Heart left ventricle (tissue), 16 donors: ENCODE results near the gene OLAH. TPM values are rescaled to one million over a fixed set of nuclear protein-coding genes. Genes with fewer than 3 reads are reported as not detected.

Experiments used
- ATAC-seq, 4 donors: fragments of 200-7000 bp; cut with Tn5 transposase; one replicate each; pipeline ENCODE4 v1.9.1; 2020 to 2022; ENCODE audit warnings: moderate library complexity in 4 of 4, mild to moderate bottlenecking in 3 of 4, moderate number of reproducible peaks in 1 of 4
- DNase-seq, 5 donors: peaks; one replicate each; pipeline ENCODE4 v3.0.0-alpha.2; 2020
- H3K27ac ChIP-seq, 12 donors: fragments of 200-600 bp; sonication (generic) in 4 of 12; one replicate each; pipeline versions ENCODE4 v1.5.0 to v1.8.0; 2016 to 2022; ENCODE audit warnings: mild to moderate bottlenecking in 2 of 12
- H3K27me3 ChIP-seq, 9 donors: fragments of 200-600 bp; sonication (generic) in 2 of 9; one replicate each; pipeline versions ENCODE4 v1.5.1 to v1.8.0; 2016 to 2022; ENCODE audit warnings: mild to moderate bottlenecking in 3 of 9
- H3K36me3 ChIP-seq, 9 donors: fragments of 200-600 bp; sonication (generic) in 2 of 9; one replicate each; pipeline versions ENCODE4 v1.5.0 to v1.8.0; 2018 to 2022; ENCODE audit warnings: mild to moderate bottlenecking in 2 of 9
- H3K4me1 ChIP-seq, 12 donors: fragments of 200-600 bp; sonication (generic) in 4 of 12; one replicate each; pipeline versions ENCODE4 v1.5.0 to v1.8.0; 2016 to 2022; ENCODE audit warnings: mild to moderate bottlenecking in 3 of 12
- H3K4me3 ChIP-seq, 12 donors: fragments of 200-600 bp; sonication (generic) in 4 of 12; one replicate each; pipeline versions ENCODE4 v1.5.0 to v1.8.0; 2017 to 2022; ENCODE audit warnings: mild to moderate bottlenecking in 9 of 12, moderate library complexity in 4 of 12
- H3K9me3 ChIP-seq, 12 donors: fragments of 200-600 bp; sonication (generic) in 4 of 12; one replicate each; pipeline versions ENCODE4 v1.5.0 to v1.8.0; 2016 to 2022; ENCODE audit warnings: mild to moderate bottlenecking in 1 of 12
- POLR2A ChIP-seq, 2 donors: fragments of 450-650 bp; IDR thresholded peaks; one replicate each; pipeline ENCODE4 v1.6.1; 2017; ENCODE audit warnings: antibody characterized with exemption in 2 of 2, mild to moderate bottlenecking in 2 of 2, moderate library complexity in 2 of 2
- WGBS, 4 donors: extraction: QIAGEN DNeasy Blood & Tissue Kit in 2 of 4; methylation state at CpG; one replicate each; pipeline versions ENCODE4 v1.1.5 to v1.1.7; 2013 to 2018; 5-methylcytosine and 5-hydroxymethylcytosine counted together
- intact Hi-C, 10 donors: fragments of 100-400 bp; cut with DNase I; formaldehyde crosslinking; loops; one replicate each; pipeline versions ENCODE4 v1.11.1 to v1.14.2; 2022
- polyA plus RNA-seq, 2 donors: library from polyadenylated mRNA; stranded (reverse); fragments of 200-250 nt; gene quantifications; one replicate each; pipeline ENCODE4 v1.2.3, GENCODE V29; 2013
- total RNA-seq, 9 donors: library from RNA; depleted of rRNA in 2 of 9; stranded (reverse); fragments of >200 nt in 2 of 9; fragmentation: NEBNext Ultra II Directional in 3 of 9; extraction: Animal tissue kit (Norgen Biotek cat#: 25700) in 3 of 9; gene quantifications; one replicate each; pipeline versions ENCODE4 v1.1.0 to v1.2.4, GENCODE V29; 2016 to 2023
- TF ChIP-seq, protein P1 (sequence below), 12 donors: fragments of 200-600 bp; sonication (generic) in 4 of 12; IDR thresholded peaks; one replicate each; pipeline versions ENCODE4 v1.5.0 to v1.8.0; 2018 to 2022; ENCODE audit warnings: antibody characterized with exemption in 12 of 12, mild to moderate bottlenecking in 5 of 12
- donor health status: ischemic (EF 13 %, LVEDD 7.1; RV severe dilation, severe dysfunction).
- donor health status: healthy with polysubstance abuse.
- donor health status: DM: no; HTN: yes; CAD: no.
- donor health status: DM: no; HTN: no; CAD: no.
- donor health status: ischemic (EF 25% LVEDD 6.9; RV normal size, moderate dysfunction).
- donor health status: ischemic (EF 25% LVEDD 5.7; RV mildly dilated, moderate dysfunction).
- donor health status: healthy.
- donor health status: DM: yes; HTN: yes; CAD: no.
- donor health status: ischemic (EF 35%, LVEDD 5.7; RV mildly dilated, moderate dysfunction).
- donor health status: nonischemic (EF 11% LVEDD 7.7; RV severe dilation, severe dysfunction).
- donor health status: DM: yes; HTN: yes; CAD: no.
- donor health status: PGD.
- donor health status: ischemic (EF 29% LVEDD 5.4; RV normal size, mild dysfunction).
- donor health status: nonischemic (EF 23%, LVEDD 6.1; RV moderate dilation, normal function).

Gene OLAH
- total and polyA plus RNA-seq, 11 donors, result 0.44 to 0.54 TPM; not detected in 9

DNA sequence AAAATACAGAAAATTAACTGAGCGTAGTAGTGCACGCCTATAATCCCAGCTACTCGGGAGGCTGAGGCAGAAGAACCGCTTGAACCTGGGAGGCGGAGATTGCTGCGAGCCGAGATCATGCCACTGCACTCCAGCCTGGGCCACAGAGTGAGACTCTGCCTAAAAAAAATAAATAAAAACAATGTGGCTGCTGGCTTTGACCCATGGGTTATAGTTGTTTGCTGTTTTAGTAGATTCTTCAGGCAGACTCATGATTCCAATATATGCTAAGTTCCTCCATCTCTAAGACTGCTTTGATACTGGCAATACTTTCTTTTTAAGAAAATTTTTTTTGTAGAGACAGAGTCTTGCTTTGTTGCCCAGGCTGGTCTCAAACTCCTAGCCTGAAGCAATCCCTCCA, 8.4 kb downstream of the OLAH start:
- DNase-seq, result no peak
- no peak for ATAC-seq
- Histone ChIP-seq H3K9me3 (peaks cover 0 to 2% (median 0%) of the 10 kb centered on the region in 12 donors), H3K36me3 (no peaks in the 10 kb centered on the region), H3K27me3 (no peaks in the 10 kb centered on the region), H3K27ac (no peak overlapping the region), H3K4me1 (no peaks in the 10 kb centered on the region), H3K4me3 (no peak overlapping the region)
- intact Hi-C loops, result no loop called here
- TF ChIP-seq POLR2A (IDR thresholded peaks at IDR 0.05), result no peak
- TF ChIP-seq, protein P1, sequence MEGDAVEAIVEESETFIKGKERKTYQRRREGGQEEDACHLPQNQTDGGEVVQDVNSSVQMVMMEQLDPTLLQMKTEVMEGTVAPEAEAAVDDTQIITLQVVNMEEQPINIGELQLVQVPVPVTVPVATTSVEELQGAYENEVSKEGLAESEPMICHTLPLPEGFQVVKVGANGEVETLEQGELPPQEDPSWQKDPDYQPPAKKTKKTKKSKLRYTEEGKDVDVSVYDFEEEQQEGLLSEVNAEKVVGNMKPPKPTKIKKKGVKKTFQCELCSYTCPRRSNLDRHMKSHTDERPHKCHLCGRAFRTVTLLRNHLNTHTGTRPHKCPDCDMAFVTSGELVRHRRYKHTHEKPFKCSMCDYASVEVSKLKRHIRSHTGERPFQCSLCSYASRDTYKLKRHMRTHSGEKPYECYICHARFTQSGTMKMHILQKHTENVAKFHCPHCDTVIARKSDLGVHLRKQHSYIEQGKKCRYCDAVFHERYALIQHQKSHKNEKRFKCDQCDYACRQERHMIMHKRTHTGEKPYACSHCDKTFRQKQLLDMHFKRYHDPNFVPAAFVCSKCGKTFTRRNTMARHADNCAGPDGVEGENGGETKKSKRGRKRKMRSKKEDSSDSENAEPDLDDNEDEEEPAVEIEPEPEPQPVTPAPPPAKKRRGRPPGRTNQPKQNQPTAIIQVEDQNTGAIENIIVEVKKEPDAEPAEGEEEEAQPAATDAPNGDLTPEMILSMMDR (IDR thresholded peaks at IDR 0.05), result no peak
- 85 to 90% (median 87%) methylated on average over 7 of the region's 7 CpGs for WGBS, 4 donors

DNA sequence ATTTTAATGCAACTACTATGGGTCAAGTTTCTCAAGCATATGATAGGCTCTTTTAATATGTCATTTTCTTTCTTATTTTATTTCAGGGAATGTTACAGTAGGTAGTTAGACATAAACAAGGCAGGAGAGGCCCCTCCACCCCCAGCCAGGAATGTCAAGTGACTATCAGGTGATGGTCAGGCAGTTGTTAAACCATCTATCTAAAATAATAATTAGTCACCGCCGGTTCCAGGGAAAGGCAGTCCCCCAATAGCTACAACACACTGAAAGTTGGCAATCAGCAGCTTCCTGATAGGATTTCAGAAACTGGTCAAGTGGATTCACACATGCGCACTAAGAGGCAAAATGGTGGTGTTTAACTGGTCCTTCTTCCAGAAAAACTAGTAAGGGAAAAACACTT, 9.3 kb downstream of the OLAH start:
- H3K9me3 ChIP-seq, result peaks cover 0 to 2% (median 0%) of the 10 kb centered on the region in 12 donors
- no peak for ATAC-seq
- no peak for DNase-seq
- 73 to 86% (median 84%) methylated on average over 3 of the region's 3 CpGs for WGBS, 4 donors
- no peaks in the 10 kb centered on the region for H3K36me3 ChIP-seq
- H3K4me3 ChIP-seq, result no peak overlapping the region
- TF ChIP-seq, protein P1 (IDR thresholded peaks at IDR 0.05), result no peak
- no peak for TF ChIP-seq POLR2A (IDR thresholded peaks at IDR 0.05)
- H3K4me1 ChIP-seq, result no peaks in the 10 kb centered on the region
- H3K27me3 ChIP-seq, result no peaks in the 10 kb centered on the region
- H3K27ac ChIP-seq, result no peak overlapping the region
- intact Hi-C loops, result no loop called here

DNA sequence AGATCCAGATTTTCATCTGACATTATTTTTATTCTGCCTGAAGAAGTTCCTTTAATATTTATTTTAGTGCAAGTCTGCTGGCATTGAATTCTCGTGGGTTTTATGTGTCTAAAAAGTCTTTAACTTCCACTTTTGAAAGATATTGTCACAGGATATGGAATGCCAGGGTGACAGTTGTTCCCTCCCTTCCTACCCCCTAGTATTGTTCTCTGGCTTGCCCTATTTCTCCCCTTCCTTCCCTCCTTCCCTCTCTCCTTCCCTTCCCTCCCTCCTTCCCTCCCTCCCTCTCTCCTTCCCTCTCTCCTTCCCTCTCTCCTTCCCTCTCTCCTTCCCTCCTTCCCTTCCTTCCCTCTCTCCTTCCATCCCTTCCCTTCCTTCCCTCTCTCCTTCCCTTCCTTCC, 14.9 kb downstream of the OLAH start:
- Histone ChIP-seq H3K36me3 (no peaks in the 10 kb centered on the region), H3K4me1 (no peaks in the 10 kb centered on the region), H3K27me3 (peaks cover 0 to 3% (median 0%) of the 10 kb centered on the region in 9 donors), H3K27ac (no peak overlapping the region), H3K4me3 (no peak overlapping the region), H3K9me3 (peaks cover 0 to 20% (median 6%) of the 10 kb centered on the region in 12 donors)
- TF ChIP-seq POLR2A (IDR thresholded peaks at IDR 0.05), result no peak
- TF ChIP-seq, protein P1 (IDR thresholded peaks at IDR 0.05), result no peak
- 47 to 73% (median 60%) methylated on average over 1 of the region's 1 CpG for WGBS, 4 donors
- intact Hi-C loops, result no loop called here
- no peak for DNase-seq
- no peak for ATAC-seq

DNA sequence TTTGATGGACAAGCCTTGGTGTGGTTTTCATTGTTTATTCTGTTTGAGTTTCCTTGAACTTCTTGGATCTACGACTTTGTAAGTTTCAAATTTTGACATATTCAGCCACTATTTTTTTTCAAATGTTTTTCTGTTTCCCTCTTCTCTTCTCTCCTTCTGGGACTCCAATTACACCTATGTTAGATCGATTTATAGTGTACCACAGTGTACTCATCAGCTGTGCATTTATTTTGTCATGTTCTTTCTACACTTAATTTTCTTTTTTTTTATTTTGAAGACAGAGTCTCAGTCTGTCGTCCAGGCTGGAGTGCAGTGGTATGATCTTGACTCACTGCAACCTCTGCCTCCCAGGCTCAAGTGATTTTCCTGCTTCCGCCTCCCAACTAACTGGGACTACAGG, 16.2 kb downstream of the OLAH start:
- intact Hi-C loops, result no loop called here
- 67 to 89% (median 77%) methylated on average over 4 of the region's 4 CpGs for WGBS, 4 donors
- no peak overlapping the region for H3K4me3 ChIP-seq
- H3K36me3 ChIP-seq, result no peaks in the 10 kb centered on the region
- H3K9me3 ChIP-seq, result peaks cover 0 to 23% (median 6%) of the 10 kb centered on the region in 12 donors
- DNase-seq, result no peak
- no peak overlapping the region for H3K27ac ChIP-seq
- TF ChIP-seq, protein P1 (IDR thresholded peaks at IDR 0.05), result no peak
- TF ChIP-seq POLR2A (IDR thresholded peaks at IDR 0.05), result no peak
- H3K27me3 ChIP-seq, result peaks cover 0 to 3% (median 0%) of the 10 kb centered on the region in 9 donors
- ATAC-seq, result no peak
- H3K4me1 ChIP-seq, result no peaks in the 10 kb centered on the region
